C4-2B (cell line): ENCODE results near the gene LRTM2.

Experiments
- ZFX ChIP-seq: fragments of 450-650 bp; IDR thresholded peaks from 2 replicates; pipeline ENCODE4 v1.6.1; 2017
- TF ChIP-seq, protein P1 (sequence below): fragments of 450-650 bp; conservative IDR thresholded peaks from 2 replicates; pipeline ENCODE4 v1.5.1; 2017; ENCODE audit warnings: mild to moderate bottlenecking

DNA sequence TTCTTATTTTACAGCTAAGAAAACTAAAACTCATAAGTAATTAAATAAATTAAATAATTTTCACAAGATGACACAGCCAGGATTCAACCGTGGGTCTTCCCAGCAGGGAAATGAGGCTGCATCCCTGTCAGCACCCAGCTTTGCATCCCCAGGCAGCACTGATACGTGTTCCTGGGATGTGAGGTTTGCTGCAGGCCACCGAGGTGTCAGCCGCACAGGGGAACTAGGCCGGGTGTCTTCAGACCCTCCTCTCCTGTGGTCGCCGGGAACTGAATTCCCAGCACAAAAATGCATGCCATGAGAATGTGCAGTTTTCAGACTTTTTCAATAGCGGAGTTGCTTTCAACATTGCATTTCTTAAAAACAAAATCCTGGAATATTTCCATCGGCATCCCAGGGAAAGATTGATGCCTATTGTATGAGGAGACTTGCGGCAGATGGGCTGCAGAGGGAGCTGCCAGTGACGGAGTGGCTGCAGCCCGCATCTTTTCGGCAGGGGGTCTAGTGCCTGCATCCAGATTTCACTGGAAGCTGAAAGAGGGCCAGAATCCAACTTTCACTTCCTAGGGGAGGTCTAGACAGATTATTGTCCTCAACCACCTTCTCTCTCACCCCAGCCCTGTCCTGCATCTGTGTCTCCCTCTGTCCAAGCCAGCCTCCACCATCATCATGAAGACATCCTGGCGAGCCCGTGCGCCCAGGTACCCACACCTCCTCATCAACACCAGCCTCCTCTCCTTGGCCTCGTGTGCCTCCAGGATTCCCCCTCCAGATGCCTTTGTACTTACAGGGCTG is 12.6 kb downstream of the LRTM2 start:
- TF ChIP-seq, protein P1, sequence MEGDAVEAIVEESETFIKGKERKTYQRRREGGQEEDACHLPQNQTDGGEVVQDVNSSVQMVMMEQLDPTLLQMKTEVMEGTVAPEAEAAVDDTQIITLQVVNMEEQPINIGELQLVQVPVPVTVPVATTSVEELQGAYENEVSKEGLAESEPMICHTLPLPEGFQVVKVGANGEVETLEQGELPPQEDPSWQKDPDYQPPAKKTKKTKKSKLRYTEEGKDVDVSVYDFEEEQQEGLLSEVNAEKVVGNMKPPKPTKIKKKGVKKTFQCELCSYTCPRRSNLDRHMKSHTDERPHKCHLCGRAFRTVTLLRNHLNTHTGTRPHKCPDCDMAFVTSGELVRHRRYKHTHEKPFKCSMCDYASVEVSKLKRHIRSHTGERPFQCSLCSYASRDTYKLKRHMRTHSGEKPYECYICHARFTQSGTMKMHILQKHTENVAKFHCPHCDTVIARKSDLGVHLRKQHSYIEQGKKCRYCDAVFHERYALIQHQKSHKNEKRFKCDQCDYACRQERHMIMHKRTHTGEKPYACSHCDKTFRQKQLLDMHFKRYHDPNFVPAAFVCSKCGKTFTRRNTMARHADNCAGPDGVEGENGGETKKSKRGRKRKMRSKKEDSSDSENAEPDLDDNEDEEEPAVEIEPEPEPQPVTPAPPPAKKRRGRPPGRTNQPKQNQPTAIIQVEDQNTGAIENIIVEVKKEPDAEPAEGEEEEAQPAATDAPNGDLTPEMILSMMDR = no peak
- TF ChIP-seq ZFX = no peak
